Esophagus squamous epithelium (tissue), 5 donors: Measurements from ENCODE around the gene DEAF1. TPM values are rescaled to one million over a fixed set of nuclear protein-coding genes. Genes with fewer than 3 reads are reported as not detected.
A peak's percentile ranks its signal among the peaks of the same experiment; 100 is the strongest.

Source experiments
- DNase-seq: peaks from one replicate; lab custom pipeline; 2025; lab: John Stamatoyannopoulos, UW
- H3K27ac ChIP-seq, 4 donors: fragments of 200-600 bp; sonication (generic); one replicate each; pipeline ENCODE4 v1.5.1; 2016 to 2019; ENCODE audit warnings: mild to moderate bottlenecking in 1 of 4
- H3K27me3 ChIP-seq, 4 donors: fragments of 200-600 bp; sonication (generic); 1 replicate in 3 of 4; 2 replicates in 1 of 4; pipeline versions ENCODE4 v1.5.1 to v1.6.0; 2017 to 2021; ENCODE audit warnings: antibody characterized with exemption in 1 of 4
- H3K36me3 ChIP-seq, 3 donors: fragments of 200-600 bp; sonication (generic); one replicate each; pipeline ENCODE4 v1.5.1; 2016 to 2019
- H3K4me1 ChIP-seq, 3 donors: fragments of 200-600 bp; sonication (generic); one replicate each; pipeline ENCODE4 v1.5.1; 2017 to 2019
- H3K4me3 ChIP-seq, 4 donors: fragments of 200-600 bp; sonication (generic); 1 replicate in 3 of 4; 2 replicates in 1 of 4; pipeline ENCODE4 v1.5.1; 2016 to 2019; ENCODE audit warnings: mild to moderate bottlenecking in 2 of 4, moderate library complexity in 1 of 4
- H3K9me3 ChIP-seq, 3 donors: fragments of 200-600 bp; sonication (generic); one replicate each; pipeline ENCODE4 v1.5.1; 2016 to 2019
- CTCF ChIP-seq, 6 experiments: fragments of 450-650 bp in 4 of 6; fragments of 200-600 bp in 2 of 6; sonication (generic) in 2 of 6; IDR thresholded peaks; one replicate each; pipeline ENCODE4 v1.5.1; 2016 to 2019; ENCODE audit warnings: antibody characterized with exemption in 6 of 6, mild to moderate bottlenecking in 4 of 6, moderate library complexity in 4 of 6
- POLR2A ChIP-seq, 4 donors: fragments of 450-650 bp; IDR thresholded peaks; one replicate each; pipeline ENCODE4 v1.6.1; 2017; ENCODE audit warnings: antibody characterized with exemption in 4 of 4, mild to moderate bottlenecking in 4 of 4, moderate library complexity in 3 of 4
- WGBS, 2 donors: methylation state at CpG; one replicate each; pipeline ENCODE4 v1.1.5; 2018; 5-methylcytosine and 5-hydroxymethylcytosine counted together
- intact Hi-C: fragments of 100-400 bp; cut with DNase I; formaldehyde crosslinking; loops from one replicate; pipeline ENCODE4 v1.15.0; 2022
- total RNA-seq, 4 donors: library from RNA; depleted of rRNA; stranded (reverse); fragments of >200 nt; gene quantifications; one replicate each; pipeline ENCODE4 v1.1.0, GENCODE V29; 2016
- donor health status: DM: yes; HTN: yes; CAD: no.

DEAF1 gene
- total RNA-seq, 4 donors from 2014 or later, result 18.3 to 45.0 (median 25.4) TPM

- intact Hi-C loops, result no loop called here
- H3K27ac ChIP-seq, result no peak overlapping the region
- 94 to 96% methylated on average over 6 of the region's 6 CpGs for WGBS, 2 donors
- H3K27me3 ChIP-seq, result peaks cover 0 to 11% (median 0%) of the 10 kb centered on the region in 4 donors
- peaks cover 0 to 41% (median 13%) of the 10 kb centered on the region in 3 donors for H3K4me1 ChIP-seq
- no peaks in the 10 kb centered on the region for H3K9me3 ChIP-seq
- TF ChIP-seq POLR2A (IDR thresholded peaks at IDR 0.05) (no peak), CTCF (IDR thresholded peaks at IDR 0.05) (no peak)
- H3K36me3 ChIP-seq, result peaks cover 0 to 60% (median 8%) of the 10 kb centered on the region in 3 donors
- no peak for DNase-seq
- H3K4me3 ChIP-seq, result no peak overlapping the region
Observed at GRCh38 chr11:714436-714835, 19.4 kb upstream of the DEAF1 start.

- DNase-seq, result no peak
- H3K9me3 ChIP-seq, result no peaks in the 10 kb centered on the region
- H3K36me3 ChIP-seq, result peaks cover 0 to 49% (median 8%) of the 10 kb centered on the region in 3 donors
- peak overlapping the region; percentile 75 to 98 (median 94) for H3K27ac ChIP-seq
- WGBS, 2 donors, result 78 to 83% methylated on average over 5 to 6 of the region's 27 CpGs
- H3K4me1 ChIP-seq, result peaks cover 25 to 78% (median 45%) of the 10 kb centered on the region in 3 donors
- peak overlapping the region in 3 of 4 donors; percentile 1 to 87 (median 13) for H3K4me3 ChIP-seq
- TF ChIP-seq CTCF (IDR thresholded peaks at IDR 0.05) (no peak), POLR2A (IDR thresholded peaks at IDR 0.05) (no peak)
- peaks cover 0 to 36% (median 0%) of the 10 kb centered on the region in 4 donors for H3K27me3 ChIP-seq
- intact Hi-C loops, result no loop called here
Observed at GRCh38 chr11:709109-709997, 14.3 kb upstream of the DEAF1 start.

GRCh38 chr11:708511-708910, 13.5 kb upstream of the DEAF1 start:
- no peak for DNase-seq
- intact Hi-C loops, result no loop called here
- Histone ChIP-seq H3K9me3 (no peaks in the 10 kb centered on the region), H3K27ac (peak overlapping the region; percentile 91 to 98 (median 94)), H3K4me3 (peak overlapping the region; percentile 63 to 87 (median 76)), H3K36me3 (peaks cover 0 to 58% (median 8%) of the 10 kb centered on the region in 3 donors), H3K4me1 (peaks cover 34 to 86% (median 49%) of the 10 kb centered on the region in 3 donors), H3K27me3 (peaks cover 0 to 36% (median 0%) of the 10 kb centered on the region in 4 donors)
- TF ChIP-seq CTCF (IDR thresholded peaks at IDR 0.05) (no peak), POLR2A (IDR thresholded peaks at IDR 0.05) (no peak)
- WGBS, 2 donors, result 41% methylated on average over 3 of the region's 7 CpGs; no CpG with 5 or more reads in 1 of the 2 donors

GRCh38 chr11:707817-708420, 12.9 kb upstream of the DEAF1 start:
- Histone ChIP-seq H3K4me3 (peak overlapping the region; percentile 63 to 87 (median 76)), H3K9me3 (no peaks in the 10 kb centered on the region), H3K27ac (peak overlapping the region; percentile 91 to 98 (median 94)), H3K4me1 (peaks cover 40 to 92% (median 55%) of the 10 kb centered on the region in 3 donors), H3K27me3 (peaks cover 0 to 36% (median 0%) of the 10 kb centered on the region in 4 donors), H3K36me3 (peaks cover 0 to 57% (median 8%) of the 10 kb centered on the region in 3 donors)
- 52 to 70% methylated on average over 2 to 6 of the region's 16 CpGs for WGBS, 2 donors
- intact Hi-C loops, result no loop called here
- TF ChIP-seq CTCF (IDR thresholded peaks at IDR 0.05) (no peak), POLR2A (IDR thresholded peaks at IDR 0.05) (no peak)
- DNase-seq, result no peak
